HG03457 (cell line): ENCODE results near the gene LIN28A.
"Not testable (repeated sequence)": the region's sequence is repeated elsewhere in the genome, so short reads cannot be mapped to it uniquely, and the experiment has no call there.

ENCODE experiments used
- ATAC-seq: cut with Tn5 transposase; IDR thresholded peaks from one replicate; pipeline ENCODE4 v1.9.1; 2021; ENCODE audit warnings: moderate number of reproducible peaks; ENCODE audit not compliant: unreplicated experiment

The LIN28A gene, protein sequence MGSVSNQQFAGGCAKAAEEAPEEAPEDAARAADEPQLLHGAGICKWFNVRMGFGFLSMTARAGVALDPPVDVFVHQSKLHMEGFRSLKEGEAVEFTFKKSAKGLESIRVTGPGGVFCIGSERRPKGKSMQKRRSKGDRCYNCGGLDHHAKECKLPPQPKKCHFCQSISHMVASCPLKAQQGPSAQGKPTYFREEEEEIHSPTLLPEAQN

GRCh38 chr1:26410706-26411623, at the start of gene LIN28A:
Gene LIN28A, plus strand, starts transcription at chr1:26410817. Its CDS starts 75 bp downstream, at chr1:26410892.
- ATAC-seq, result no peak

GRCh38 chr1:26361605-26362122, 49.0 kb upstream of the LIN28A start:
- ATAC-seq, result no peak

DNA sequence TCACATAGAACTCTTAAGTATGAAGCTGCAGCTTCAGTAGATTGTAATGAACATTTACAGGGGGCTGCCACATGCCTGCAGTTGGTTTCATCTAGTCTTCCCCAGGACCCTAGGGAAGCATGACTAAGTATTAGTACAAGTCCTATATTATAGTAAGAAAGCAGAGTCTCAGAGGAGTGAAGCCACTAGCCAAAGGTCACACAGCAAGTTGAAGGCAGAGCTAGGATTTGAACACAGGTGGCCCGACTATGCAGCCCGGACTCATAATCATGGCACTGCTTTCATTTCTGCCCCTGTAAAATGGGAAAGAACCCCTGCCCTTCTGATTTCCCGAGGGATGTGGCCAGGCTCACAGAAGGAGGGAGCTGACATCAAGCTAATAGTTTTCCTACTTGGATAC, 48.3 kb upstream of the LIN28A start:
- no peak for ATAC-seq

GRCh38 chr1:26363549-26364448, 46.8 kb upstream of the LIN28A start:
- ATAC-seq, result no peak

GRCh38 chr1:26364956-26365355, 45.7 kb upstream of the LIN28A start:
- ATAC-seq, result no peak

DNA sequence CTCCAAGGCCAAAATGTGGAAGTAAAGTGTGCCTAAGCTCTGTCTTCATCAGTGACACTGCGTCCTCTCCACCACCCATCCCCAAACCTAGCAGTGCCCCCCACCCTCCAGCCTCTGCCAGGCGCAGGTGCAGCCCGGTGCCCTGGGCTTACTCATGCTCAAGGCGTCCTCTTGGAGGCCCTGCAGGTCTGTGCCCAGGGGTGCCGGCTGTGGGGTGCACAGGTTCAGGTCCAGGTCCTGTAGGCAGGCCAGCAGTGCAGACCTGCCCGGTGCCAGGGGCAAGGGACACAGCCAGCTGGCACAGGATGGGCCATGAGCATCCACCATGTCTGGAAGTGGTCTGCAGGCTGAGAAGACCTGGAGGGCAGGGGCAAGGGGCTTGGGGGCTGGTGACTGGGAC, 43.2 kb upstream of the LIN28A start:
- no peak for ATAC-seq

GRCh38 chr1:26368006-26368405, 42.6 kb upstream of the LIN28A start:
- no peak for ATAC-seq

GRCh38 chr1:26368486-26368885, 42.1 kb upstream of the LIN28A start:
- ATAC-seq, result no peak

DNA sequence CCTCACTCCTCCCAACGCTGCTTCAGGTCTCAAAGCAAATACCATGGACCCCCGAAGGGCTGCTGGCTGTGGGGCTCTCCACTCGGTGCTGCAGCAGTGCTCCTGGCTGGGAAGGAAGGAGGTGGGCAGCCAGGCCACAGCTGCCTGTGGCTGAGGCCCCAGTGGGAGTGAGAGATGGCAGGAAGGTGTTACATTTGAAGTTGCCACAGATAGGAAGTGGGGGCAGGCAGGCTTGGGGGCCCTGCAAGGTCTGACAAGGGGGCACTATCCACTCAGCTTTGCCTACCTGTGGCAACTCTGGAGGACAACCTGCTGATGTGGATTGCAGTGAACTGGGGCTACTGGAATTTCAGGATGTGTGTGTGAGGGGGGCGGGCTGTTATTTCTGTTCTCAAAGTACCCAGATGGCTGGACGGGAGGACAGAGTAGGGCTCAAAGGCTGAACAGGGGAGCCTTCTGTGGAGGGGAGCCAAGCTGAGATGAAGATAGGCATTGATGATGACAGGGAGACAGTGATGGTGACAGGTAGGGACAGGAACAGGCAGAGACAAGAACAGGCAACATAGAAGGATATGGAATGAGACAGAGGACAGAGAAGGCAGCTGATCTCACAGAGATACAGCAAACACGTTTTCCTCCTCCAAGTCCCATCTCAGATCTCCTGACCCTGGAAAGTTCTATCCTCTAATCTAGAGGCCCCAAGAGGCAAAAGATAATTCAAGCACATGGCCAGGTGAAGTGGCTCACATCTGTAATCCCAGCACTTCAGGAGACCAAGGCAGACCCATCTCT, 39.8 kb upstream of the LIN28A start:
- no peak for ATAC-seq

GRCh38 chr1:26372039-26372438, 38.6 kb upstream of the LIN28A start:
- no peak for ATAC-seq

GRCh38 chr1:26372611-26373010, 38.0 kb upstream of the LIN28A start, which contains the start of gene ZNF683:
Gene ZNF683, minus strand, starts transcription at chr1:26372750. Its CDS starts 4,179 bp downstream, at chr1:26368571.
- not testable (repeated sequence) for ATAC-seq

DNA sequence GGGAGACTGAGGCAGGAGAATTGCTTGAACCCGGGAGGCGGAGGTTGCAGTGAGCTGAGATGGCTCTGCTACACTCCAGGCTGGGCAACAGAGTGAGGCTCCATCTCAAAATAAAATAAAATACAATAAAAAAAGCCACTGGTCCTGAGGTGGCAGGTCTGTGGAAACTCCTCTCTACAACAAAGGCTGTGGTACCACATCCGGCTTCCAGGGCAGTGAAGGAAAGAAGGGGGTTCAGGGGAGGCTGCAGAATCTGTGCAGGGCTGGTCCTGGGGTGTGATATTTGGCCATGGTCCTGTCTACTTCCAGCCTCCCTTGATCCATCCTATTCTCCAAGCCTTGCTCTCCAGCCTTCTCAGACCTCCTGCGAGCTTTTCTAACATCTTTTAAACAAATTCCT, 37.3 kb upstream of the LIN28A start:
- ATAC-seq, result no peak

DNA sequence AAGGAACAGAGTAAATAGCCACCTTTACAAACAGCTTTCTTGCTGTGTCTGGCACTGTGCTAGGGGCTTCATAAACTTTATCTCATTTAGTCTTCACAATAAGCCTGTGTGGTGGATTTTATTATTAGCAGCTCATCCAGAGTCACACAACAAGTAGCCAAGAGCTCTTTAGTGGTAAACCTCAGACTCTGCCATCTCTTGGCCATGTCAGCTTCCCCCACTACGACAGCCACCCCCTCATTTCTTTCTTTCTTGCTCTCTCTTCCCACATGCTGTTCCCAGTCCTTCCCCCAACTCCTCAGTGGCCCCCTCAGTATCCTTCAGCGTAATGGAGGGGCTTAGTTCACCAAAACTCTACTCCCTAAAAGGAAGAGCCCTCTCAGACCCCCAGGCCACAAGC, 36.8 kb upstream of the LIN28A start:
- ATAC-seq, result no peak

DNA sequence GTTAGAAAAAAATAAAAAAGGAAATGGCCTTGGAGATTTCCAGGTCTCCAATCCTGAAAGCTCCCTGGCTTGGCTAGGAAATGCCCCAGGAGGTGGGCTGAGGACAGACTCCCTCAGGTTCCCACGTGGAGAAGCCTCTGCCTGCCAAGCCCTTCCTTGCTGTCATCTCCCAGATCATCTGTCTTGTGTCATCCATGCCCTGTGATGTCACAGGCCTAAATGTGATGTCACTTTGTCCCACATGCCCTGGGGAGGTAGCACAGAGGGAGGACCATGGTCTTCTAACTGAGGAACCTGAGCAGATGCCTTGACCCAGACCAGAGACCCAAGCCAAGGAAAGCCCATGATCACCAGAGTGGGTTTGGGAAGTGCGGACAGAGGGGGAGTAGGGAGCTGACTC, 36.3 kb upstream of the LIN28A start:
- not testable (repeated sequence) for ATAC-seq

- ATAC-seq, result no peak
Measured at GRCh38 chr1:26375081-26375480, 35.5 kb upstream of the LIN28A start.

DNA sequence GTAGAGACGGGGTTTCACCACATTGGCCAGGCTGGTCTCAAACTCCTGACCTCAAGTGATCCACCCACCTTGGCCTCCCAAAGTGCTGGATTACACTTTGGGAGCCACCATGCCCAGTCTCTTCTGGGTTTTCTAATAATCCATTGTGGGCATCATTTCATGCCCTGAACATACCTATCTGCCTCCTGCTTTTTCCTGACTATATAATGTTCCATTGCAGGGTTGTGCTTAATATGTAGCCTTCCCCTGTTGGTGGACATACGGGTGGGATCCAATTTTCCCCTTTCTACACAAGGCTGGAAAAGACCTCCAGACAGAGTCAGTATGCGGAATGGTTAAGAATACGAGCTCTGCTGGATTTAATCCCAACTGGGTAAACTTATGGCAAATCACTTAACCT, 34.6 kb upstream of the LIN28A start:
- no peak for ATAC-seq

- no peak for ATAC-seq
Measured at GRCh38 chr1:26378088-26378878, 32.3 kb upstream of the LIN28A start.

- no peak for ATAC-seq
Measured at GRCh38 chr1:26378879-26379251, 31.8 kb upstream of the LIN28A start.

GRCh38 chr1:26384076-26384475, 26.5 kb upstream of the LIN28A start:
- no peak for ATAC-seq
